ENCODE measurements around the gene ARL8B. TPM values are rescaled to one million over a fixed set of nuclear protein-coding genes. Genes with fewer than 3 reads are reported as not detected.

Gene ARL8B
- total and polyA plus RNA-seq, 10 of the 15 experiments (the other 5 are each of a cell fraction or from before 2014, with no cell fraction given): 22.0 to 80.6 (median 43.7) TPM

GRCh38 chr3:5191555-5192304 is 69.6 kb downstream of the ARL8B start (continued):
- TF ChIP-seq USF2 (IDR thresholded peaks at IDR 0.05; ENCODE audit: borderline replicate concordance, low read depth, low read length) (no peak), RAD51 (IDR thresholded peaks at IDR 0.05) (peak; percentile 70), ZNF592 (IDR thresholded peaks at IDR 0.05) (no peak)

Data from GM12878 (cell line).